ENCODE results near the gene PTPRD. TPM values are rescaled to one million over a fixed set of nuclear protein-coding genes. Genes with fewer than 3 reads are reported as not detected.

The PTPRD gene
- total RNA-seq, 1 donor from 2014 or later: 139 TPM

GRCh38 chr9:8879284-8879683, 1733.5 kb downstream of the PTPRD start:
- DNase-seq (ENCODE audit: low read depth, low spot score): no peak
- Mint-ChIP-seq H3K4me1 (peaks cover 9% of the 10 kb centered on the region), H3K27me3 (ENCODE audit: low read depth) (no peaks in the 10 kb centered on the region), H3K4me3 (no peak overlapping the region), H3K27ac (ENCODE audit: unreplicated experiment) (no peak overlapping the region), H3K36me3 (ENCODE audit: low read depth) (no peaks in the 10 kb centered on the region), H3K9me3 (no peaks in the 10 kb centered on the region)
- TF ChIP-seq CTCF (conservative IDR thresholded peaks at IDR 0.05): no peak

GRCh38 chr9:8877753-8878494, 1734.9 kb downstream of the PTPRD start:
- no peaks in the 10 kb centered on the region for H3K27me3 Mint-ChIP-seq (ENCODE audit: low read depth)
- no peaks in the 10 kb centered on the region for H3K9me3 Mint-ChIP-seq
- H3K27ac Mint-ChIP-seq (ENCODE audit: unreplicated experiment): no peak overlapping the region
- DNase-seq (ENCODE audit: low read depth, low spot score): no peak
- no peaks in the 10 kb centered on the region for H3K4me1 Mint-ChIP-seq
- H3K36me3 Mint-ChIP-seq (ENCODE audit: low read depth): no peaks in the 10 kb centered on the region
- TF ChIP-seq CTCF (conservative IDR thresholded peaks at IDR 0.05): no peak
- H3K4me3 Mint-ChIP-seq: no peak overlapping the region

- Mint-ChIP-seq H3K27me3 (ENCODE audit: low read depth) (no peaks in the 10 kb centered on the region), H3K9me3 (no peaks in the 10 kb centered on the region), H3K4me1 (no peaks in the 10 kb centered on the region), H3K4me3 (no peak overlapping the region), H3K36me3 (ENCODE audit: low read depth) (no peaks in the 10 kb centered on the region), H3K27ac (ENCODE audit: unreplicated experiment) (no peak overlapping the region)
- no peak for TF ChIP-seq CTCF (conservative IDR thresholded peaks at IDR 0.05)
- no peak for DNase-seq (ENCODE audit: low read depth, low spot score)
Measured at GRCh38 chr9:8876303-8876702, 1736.5 kb downstream of the PTPRD start.

GRCh38 chr9:8874482-8874881, 1738.3 kb downstream of the PTPRD start:
- no peaks in the 10 kb centered on the region for H3K9me3 Mint-ChIP-seq
- H3K36me3 Mint-ChIP-seq (ENCODE audit: low read depth): no peaks in the 10 kb centered on the region
- H3K27me3 Mint-ChIP-seq (ENCODE audit: low read depth): no peaks in the 10 kb centered on the region
- no peak overlapping the region for H3K4me3 Mint-ChIP-seq
- peaks cover 4% of the 10 kb centered on the region for H3K4me1 Mint-ChIP-seq
- TF ChIP-seq CTCF (conservative IDR thresholded peaks at IDR 0.05): no peak
- H3K27ac Mint-ChIP-seq (ENCODE audit: unreplicated experiment): no peak overlapping the region
- no peak for DNase-seq (ENCODE audit: low read depth, low spot score)

GRCh38 chr9:8872802-8873201, 1740.0 kb downstream of the PTPRD start:
- Mint-ChIP-seq H3K27me3 (ENCODE audit: low read depth) (no peaks in the 10 kb centered on the region), H3K4me1 (peaks cover 12% of the 10 kb centered on the region), H3K27ac (ENCODE audit: unreplicated experiment) (no peak overlapping the region), H3K4me3 (no peak overlapping the region), H3K9me3 (no peaks in the 10 kb centered on the region), H3K36me3 (ENCODE audit: low read depth) (no peaks in the 10 kb centered on the region)
- no peak for DNase-seq (ENCODE audit: low read depth, low spot score)
- TF ChIP-seq CTCF (conservative IDR thresholded peaks at IDR 0.05): no peak

All from neural crest cell (in vitro differentiated cells).